C1 segment of cervical spinal cord (tissue), 14 donors: ENCODE measurements around the gene TBCD.

Experiments used
- DNase-seq, 14 donors: peaks; one replicate each; lab custom pipeline; 2025; lab: John Stamatoyannopoulos, UW

The TBCD gene

DNA sequence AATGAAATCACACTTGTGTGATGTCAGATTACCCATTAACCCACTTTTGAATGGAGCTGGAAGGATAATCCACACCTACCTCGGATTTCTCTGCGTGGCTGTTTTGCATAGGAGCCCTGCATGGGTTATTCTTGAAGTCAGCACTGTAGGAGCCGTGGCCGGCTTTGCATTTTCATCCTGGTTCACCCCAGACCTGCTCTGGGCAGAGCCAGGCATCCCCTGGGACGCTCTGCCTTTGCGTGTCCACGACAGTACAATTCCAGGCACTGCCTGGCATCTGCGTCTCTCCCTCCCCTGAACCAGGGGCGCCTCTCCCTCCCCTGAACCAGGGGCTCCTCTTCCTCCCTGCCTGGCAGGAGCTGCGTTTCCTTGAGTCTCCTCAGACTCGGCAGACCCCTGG is 117.7 kb downstream of the TBCD start:
- DNase-seq = no peak

DNA sequence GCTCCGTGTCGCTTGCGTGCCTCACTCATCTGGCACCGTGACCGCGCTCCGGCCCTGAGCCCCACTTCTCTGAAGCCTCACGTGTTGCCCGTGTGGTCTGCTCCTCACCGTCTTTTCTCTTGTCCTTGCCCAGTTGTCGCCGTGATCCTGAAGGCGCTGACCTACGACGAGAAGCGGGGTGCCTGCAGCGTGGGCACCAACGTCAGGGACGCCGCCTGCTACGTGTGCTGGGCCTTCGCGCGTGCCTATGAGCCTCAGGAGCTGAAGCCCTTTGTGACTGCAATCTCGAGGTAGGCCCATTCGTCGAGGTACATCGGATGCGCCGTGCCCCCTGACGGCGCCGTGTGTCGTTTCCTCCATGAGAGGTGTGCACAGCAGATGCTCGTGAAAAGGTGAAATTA is 118.2 kb downstream of the TBCD start:
- DNase-seq = no peak

DNA sequence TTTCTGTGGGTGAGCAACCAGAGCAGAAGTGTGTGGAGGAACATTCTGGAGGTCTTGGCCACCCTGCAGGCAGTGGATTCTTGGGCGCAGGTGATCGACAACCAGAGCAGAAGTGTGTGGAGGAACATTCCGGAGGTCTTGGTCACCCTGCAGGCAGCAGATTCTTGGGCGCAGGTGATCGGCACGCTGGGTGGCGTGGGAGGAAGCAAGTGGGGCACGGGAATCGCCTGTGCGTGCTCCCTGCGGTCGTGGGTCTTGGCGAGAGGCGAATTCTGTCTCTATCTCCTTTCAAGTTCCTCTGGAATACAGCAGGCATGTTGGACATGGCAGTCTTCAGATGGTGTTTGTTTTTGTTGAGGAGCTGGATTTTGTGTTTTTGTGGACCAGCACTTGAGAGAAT is 118.7 kb downstream of the TBCD start:
- no peak for DNase-seq

DNA sequence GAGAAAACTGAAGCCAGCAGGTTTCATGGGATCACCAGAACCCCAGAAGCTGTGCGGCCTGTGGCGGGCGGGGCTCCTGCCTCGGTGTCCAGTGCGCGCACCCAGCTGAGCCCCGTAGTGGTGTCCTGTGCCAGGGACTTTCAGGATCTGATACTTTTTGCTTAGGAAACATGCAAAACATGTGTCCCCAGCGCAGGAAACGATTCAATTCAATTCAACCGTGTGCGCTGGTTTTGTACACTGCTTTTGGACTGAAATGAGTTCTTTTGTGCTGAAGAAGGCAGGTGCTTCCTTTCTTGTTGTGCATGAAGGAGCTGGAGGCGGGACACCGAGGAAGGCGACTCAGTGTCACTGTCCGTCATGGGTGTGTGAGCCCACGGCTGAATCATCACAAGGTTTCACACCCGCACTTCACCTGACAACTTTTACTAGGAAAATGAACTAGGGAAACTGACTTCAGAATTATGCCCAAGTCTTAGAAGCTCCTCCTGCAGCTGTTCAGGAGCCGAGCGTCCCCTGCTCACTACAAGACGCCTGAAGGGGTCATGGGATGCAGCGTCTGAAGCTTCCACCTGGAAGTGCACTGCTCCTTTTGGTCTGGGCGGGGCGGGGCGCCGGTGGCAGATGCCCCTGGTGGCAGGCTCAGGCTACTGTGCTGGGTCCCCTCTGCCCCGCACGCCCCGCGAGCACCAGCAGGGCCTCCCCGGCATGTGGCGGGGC is 119.4 kb downstream of the TBCD start:
- DNase-seq = no peak

DNA sequence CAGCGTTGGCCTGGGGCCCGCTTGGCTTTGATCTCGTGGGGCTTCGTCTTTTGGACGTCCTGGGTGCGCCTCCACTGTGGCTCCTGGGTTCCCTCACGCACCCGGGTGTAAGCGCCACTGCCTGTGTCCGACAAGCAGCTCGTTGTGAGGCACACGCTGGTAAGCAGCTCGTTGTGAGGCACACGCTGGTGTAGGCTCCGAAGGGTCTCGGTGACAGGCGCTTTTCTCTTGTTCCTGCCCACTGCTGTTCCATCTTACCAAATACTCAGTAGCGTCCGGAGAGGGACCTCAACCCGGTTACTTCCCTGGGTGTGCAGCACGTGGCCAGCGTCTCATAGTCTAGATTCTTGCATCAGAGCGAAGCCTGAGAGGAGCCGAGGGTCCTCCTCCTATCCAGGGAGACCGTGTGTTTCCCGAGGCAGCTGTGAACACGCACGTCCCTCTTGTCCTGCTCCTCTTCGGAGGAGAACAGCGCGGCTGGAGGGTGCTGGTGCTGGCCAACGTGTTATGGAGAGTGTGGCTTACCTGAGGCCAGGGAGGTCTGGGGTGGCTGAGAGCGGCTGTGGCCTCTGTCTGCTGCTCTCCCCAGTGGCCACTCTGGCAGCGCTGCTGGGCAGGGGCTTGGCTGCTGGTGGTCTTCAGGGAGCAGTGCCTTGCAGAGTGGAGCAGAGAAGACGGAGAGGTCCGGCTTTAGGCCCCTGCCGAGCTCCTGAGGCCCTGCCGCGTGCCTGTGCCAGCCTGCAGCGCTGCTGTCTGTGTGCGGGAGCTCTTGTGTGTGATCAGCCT is 120.1 kb downstream of the TBCD start:
- no peak for DNase-seq

DNA sequence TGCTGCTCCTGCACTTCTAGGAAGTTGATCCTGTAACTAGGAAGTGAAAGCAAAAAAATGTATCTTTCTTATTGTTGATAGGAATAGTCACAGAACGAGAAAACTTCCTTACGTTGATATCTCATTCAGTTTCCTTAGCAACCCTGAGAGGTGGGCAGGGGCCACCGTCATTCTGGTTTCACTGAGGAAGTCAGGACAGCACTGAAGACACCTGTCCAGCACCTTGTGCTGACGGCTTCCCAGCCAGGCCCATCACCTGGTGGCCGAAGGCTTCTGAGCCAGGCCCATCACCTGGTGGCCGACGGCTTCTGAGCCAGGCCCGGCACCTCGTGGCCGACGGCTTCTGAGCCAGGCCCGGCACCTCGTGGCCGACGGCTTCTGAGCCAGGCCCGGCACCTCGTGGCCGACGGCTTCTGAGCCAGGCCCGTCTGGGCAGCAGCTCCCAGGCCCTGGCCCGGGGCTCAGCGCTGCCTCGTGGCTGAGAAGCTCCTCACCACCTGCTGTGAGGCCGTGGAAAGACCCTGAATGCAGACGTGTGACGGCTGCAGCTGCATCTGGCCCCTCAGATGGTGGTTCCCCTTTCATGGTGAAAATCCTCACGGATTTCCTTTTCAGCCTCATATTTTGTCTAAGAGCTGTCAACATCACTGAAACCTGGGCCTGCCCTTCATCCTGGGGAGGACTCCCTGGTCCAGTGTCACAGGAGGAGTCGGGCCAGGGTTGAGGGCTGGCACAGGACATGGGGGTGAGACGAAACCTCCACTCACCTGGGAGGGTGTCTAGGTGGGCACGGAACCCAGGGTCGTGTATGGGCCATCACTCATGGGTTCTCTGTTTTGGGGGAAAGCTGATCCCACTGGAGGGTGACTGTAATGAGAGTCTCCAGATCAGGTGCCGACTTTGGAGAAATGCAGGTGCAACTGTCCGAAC is 121.0 kb downstream of the TBCD start:
- DNase-seq = no peak

DNA sequence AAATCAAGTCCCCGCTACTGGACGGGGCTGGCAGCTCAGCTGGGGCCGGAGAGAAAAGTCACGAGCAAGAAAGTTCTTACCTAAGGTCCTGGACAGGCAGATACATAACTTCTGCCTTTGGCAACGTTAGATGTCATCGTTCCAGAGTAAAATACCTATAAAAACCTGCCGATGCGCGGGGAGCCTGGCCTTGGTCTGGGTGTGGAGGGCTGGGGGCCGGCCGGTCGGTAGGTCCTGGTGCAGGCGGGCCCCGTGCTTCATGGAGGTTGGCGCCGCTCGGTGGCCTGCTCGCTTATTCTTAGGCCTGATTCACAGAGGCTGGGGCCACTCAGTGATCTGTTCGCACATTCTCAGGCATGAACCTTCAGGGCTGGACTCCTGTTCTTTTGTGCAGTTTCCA is 121.7 kb downstream of the TBCD start:
- no peak for DNase-seq

DNA sequence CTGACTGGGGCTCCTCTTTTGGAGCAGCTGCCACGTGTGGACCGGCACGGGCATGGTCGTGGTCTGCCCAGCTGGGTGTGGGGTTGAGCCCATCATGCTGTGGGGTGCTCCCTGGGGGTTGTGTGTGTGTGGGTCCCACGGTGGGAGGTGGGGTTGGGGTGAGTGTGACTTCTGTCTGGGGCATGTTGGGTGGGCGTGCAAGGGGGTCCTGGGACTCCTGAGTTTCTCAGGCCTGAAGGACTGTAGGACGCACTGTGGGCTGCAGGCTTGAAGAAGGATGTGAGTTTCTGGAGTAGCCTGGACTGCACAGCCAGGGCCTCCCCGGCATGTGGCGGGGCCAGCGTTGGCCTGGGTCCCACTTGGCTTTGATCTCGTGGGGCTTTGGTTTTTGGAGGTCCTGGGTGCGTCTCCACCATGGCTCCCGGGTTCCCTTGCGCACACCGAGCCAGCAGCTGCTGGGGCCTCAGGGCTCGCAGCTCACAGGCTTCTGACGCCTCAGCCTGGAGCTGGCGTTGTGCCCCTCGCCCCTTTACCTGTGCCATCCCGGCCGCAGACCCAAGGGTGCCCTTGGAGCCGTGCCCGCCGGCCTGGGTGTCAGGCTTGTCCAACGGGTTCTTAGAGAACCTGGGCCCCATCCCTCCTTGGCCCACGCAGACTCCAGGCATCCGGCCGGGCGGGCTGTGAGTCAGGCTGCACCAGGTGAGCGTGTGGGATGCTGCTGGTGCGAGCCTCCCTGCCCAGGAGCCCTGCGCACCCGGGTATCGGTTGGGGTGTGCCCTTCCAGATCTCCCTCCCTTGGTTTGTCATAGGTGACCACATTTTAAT is 122.4 kb downstream of the TBCD start:
- no peak for DNase-seq

DNA sequence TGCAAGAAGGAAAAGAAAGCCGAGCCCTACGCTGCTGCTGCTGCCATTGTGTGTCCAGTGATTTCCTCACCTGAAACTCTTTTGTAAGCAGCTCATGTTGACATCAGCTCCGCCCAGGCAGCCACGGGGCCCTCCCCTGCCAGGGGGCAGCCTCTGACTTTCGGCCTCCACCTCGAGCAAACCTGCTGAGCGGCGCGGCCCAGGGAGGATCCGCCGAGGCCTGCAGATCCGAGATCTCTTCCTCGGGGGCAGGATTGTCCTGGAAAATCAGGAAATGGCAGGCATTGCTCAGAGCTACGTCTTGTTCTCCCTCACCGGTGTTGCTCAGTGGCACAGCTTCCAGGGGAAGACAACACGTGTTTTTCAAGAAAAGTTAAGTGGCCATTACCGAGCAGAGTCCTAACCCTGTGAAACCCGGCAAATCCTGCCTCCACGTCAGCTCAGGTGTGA is 123.6 kb downstream of the TBCD start:
- DNase-seq = no peak

DNA sequence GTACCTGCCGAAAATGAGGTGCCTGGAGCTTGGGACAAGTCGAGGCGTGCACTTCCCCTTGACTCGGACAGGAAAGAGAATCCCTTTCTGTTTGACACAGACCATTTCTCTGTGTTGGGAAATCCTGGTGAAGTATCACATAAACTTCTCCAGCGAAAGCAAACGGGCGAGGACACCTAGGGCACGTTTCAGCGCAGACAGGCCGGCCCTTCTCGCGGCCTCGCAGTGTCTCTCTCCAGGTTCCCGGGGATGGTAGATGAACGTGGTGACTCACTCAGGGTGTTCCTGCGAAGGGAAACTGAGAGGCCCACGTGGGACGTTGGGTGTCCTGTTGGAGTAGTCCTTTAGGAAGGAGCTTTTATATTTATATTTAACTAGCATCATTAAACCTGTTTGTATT is 124.3 kb downstream of the TBCD start:
- DNase-seq = no peak

DNA sequence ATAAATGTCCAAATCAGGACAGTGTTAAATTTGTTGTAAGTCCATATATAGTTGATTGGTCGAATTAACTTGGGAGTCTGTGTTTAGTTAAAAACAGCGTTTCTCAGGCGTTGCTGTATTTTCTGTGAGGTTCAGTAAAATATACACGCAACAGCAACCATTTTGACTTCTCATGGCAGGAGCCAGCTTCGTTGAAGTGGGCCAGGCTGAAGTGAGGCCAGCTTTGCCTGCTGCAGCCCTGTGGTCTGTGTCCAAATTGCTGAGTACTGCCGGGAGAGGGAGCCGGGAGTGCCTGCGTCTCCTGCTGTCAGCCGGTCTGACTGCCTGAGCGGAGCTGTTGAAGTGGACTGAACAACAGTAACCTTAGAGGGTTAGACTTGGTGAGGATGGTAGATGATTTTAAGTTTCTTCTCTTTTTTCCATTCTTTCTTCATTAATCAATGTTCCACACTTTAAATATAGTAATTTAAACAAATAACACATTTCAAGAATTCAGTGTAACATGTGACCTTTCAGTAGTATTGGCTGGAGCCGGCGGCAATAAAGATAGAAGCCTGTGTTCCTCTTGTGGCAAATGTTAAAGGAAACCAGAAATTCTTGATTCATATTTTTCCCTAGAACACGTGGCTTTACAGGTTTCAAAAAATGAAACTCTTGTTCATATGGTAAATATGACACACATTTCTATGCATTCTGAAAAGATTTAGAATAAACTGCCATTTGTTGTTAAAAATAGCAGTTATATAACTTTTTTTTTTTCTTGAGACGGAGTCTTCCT is 124.9 kb downstream of the TBCD start:
- peak in 13 of 14 donors; percentile 18 to 95 (median 57) for DNase-seq

DNA sequence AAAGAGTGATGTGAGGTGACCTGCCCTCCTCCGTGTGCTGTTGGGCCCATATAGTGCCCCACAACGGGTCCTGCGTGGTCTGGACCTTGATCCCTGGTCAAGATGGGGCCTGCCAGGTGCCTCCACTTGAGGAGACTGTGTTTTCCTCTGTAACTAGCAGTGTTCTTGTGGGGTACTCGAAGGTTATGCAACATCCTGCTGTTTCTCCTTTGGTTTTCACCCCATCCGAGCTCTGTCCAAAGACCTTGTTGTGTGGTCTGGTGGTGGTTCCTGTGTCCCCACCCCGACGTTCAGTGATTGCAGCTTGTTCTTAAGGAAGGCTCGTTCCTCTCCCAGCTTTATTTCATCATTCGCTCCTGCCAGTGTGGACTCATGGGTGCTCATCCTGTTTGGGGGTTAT is 126.7 kb downstream of the TBCD start:
- no peak for DNase-seq

DNA sequence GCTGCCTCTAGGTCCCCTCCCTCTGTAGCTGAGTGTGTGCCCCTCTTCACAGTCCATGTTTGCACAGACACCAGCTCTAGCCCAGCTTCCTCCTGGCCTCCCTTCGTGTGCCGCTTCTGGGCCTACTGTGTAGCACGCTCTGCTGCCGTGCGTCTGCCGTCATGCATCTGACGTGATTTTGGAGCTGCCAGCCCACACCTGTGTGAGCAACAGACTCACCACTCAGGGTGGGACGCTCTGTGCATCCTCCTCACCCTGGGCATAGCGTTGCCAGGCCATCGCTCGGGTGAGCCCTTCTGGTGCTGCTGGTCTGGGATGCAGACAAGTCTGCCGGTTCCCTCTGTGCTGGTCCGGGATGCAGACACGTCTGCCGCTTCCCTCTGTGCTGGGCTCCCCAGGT is 127.4 kb downstream of the TBCD start:
- DNase-seq = no peak

DNA sequence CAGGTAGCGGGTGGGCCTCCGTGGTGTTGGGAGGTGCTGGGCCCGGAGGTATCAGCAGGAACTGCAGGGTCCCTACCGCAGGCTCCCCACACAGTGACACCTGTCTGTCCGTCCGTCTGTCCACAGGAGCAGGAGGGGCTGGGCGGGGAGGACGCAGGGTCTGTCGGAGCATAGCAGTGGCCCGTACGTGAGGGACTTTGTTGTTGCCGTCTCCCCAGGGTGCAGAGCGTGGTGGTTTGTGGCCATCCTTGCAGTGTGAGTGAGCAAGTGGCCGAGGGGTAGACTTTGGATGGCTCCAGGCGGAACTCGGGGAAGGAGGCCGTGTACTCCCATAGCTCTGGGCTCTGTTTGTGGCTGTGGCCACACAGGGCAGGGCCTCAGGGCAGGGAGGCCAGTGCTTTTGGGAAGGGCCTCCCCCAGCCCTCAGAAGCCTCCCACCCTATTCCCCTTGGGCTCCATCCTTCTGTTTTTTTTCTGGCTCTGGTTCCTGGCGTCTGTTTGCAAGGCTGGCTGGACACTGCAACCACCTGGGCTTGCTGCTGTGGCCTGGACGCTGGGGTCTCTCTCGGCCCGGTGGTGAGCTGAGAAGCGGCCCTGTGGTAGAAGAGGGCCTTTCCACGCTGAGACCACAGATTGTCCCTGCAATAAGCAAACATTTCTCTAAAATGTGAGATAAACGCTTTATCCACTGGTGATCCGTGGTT is 128.9 kb downstream of the TBCD start:
- DNase-seq = peak in 1 of 14 donors; percentile 46

DNA sequence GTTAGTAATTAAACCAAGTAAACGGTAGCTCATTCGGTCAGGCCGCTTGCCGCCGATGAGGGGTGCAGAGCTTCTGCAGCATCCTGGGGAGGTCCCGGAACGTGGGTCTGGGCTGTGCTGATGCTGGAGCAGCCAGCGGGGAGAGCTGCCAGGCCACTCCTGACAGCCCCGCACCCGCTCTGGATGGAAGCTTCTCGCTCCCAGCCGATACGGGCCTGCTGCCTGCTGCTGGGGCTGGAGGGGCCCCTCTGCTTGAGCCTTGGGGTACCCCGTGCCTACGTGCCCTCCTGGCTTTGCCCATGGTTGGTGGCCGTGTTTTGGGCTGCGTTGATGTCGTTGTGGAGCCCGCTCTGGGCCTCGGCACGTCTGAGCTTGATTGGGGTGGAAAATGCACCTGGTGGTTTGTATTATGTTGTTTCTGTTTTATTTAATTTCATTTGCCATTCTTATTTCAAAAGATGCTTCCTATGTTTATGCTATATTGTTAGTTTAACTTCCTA is 129.5 kb downstream of the TBCD start:
- DNase-seq = peak in 2 of 14 donors; percentile 20 to 46

DNA sequence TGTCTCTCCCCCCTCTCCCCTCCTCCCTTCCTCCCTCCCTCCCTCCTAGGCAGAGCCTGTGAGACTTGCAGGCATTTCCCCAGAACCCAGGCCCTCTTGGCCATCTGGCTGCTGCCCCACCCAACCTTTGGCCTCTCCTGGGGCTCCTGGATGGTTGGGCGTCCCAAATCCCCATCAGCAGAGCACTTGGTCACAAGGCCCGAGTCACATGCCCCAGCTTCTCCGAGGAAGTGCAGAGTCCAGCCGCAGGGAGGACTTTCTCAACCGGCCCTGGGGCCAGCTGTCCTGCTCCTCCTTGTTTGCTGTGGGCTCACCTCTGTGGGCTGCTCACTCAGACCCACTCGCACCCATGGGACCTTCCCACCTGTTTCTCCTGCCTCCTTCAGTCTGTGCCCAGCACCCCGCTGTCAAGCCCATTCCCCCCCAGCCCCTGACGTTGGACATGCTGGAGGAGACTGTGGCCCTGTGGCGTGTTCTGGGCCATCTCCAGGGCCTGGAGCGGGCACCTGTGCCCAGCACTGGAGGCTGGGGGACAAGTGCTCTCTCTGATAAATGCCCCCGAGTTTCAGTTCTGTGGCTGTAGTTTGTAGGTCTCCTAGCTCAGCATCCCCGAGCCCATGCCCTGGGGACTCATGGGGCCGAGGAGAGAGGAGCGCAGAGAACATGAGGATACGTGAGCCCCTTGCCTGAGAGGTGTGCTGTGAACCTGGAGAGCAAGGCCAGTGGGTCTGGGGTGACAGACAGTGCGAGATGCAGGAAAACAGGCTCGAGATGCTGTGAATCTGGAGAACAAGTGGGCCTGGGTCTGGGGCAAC is 130.2 kb downstream of the TBCD start:
- peak in 9 of 14 donors; percentile 10 to 62 (median 31) for DNase-seq

DNA sequence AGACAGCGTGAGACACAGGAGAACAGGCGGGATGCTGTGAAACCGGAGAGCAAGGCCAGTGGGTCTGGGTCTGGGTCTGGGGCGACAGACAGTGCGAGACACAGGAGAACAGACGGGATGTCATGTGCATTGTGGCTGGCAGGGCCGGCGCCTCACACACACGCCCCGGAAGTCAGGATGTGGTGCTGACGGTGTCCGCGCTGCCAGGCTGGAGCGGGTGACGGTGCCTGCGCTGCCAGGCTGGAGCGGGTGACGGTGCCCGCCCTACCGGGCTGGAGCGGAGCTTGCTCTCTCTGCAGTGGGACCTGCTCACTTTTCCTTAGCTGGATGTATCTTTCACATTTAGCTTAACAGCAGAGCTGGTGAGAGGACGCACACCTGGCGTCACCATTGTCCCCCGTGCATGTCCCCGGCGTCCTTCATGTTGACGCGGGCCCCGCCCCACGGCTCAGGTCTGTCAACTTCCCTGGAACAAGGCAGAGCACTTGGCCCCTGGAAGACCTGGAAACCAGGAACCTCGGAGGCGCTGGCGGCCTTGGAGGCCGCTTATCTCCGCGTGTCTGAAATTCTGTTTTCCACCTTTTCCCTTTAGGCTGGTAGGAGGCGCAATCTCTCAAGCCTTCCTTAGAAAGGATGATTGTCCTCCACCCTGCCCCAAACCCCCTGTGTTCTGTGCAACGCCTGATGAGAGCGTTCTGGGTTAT is 131.0 kb downstream of the TBCD start:
- DNase-seq = peak in 1 of 14 donors; percentile 43
